DMS 273 (cell line): ENCODE results near the gene AP4B1.
"Not testable (repeated sequence)": the region's sequence is repeated elsewhere in the genome, so short reads cannot be mapped to it uniquely, and the experiment has no call there.

Experiments
- DNase-seq: peaks from one replicate; lab custom pipeline; 2025; ENCODE audit not compliant: unreplicated experiment; lab: John Stamatoyannopoulos, UW

Gene AP4B1

GRCh38 chr1:113858982-113859381 is 45.6 kb downstream of the AP4B1 start:
- DNase-seq, result no peak

- no peak for DNase-seq
Measured at GRCh38 chr1:113858418-113858817, 46.2 kb downstream of the AP4B1 start.

GRCh38 chr1:113857776-113858175 is 46.8 kb downstream of the AP4B1 start:
- no peak for DNase-seq

GRCh38 chr1:113856401-113856790 is 48.2 kb downstream of the AP4B1 start:
- DNase-seq, result no peak

GRCh38 chr1:113855630-113856400 is 48.8 kb downstream of the AP4B1 start:
- no peak for DNase-seq

- DNase-seq, result no peak
Measured at GRCh38 chr1:113854234-113854633, 50.4 kb downstream of the AP4B1 start.

- not testable (repeated sequence) for DNase-seq
Measured at GRCh38 chr1:113852694-113853093, 51.9 kb downstream of the AP4B1 start.

- no peak for DNase-seq
Measured at GRCh38 chr1:113850127-113850796, 54.3 kb downstream of the AP4B1 start.

GRCh38 chr1:113849072-113849471 is 55.5 kb downstream of the AP4B1 start:
- no peak for DNase-seq

- no peak for DNase-seq
Measured at GRCh38 chr1:113846391-113847035, 58.1 kb downstream of the AP4B1 start.
